M059J (cell line): ENCODE data around the gene ARAF. TPM values are rescaled to one million over a fixed set of nuclear protein-coding genes. Genes with fewer than 3 reads are reported as not detected.

ENCODE experiments used
- DNase-seq: peaks from one replicate; pipeline ENCODE4 v3.0.0-alpha.2; 2012; ENCODE audit warnings: low read depth
- total RNA-seq: library from RNA; depleted of rRNA; stranded (reverse); fragments of >200 nt; shearing (Covaris generic); gene quantifications from 2 replicates; pipeline ENCODE4 v1.2.3, GENCODE V29; 2014

Gene ARAF
- total RNA-seq, 1 experiment from 2014 or later, result 47.7 TPM

GRCh38 chrX:47563801-47564315, 2.9 kb downstream of the ARAF start:
- no peak for DNase-seq

GRCh38 chrX:47564438-47565085, 3.6 kb downstream of the ARAF start:
- DNase-seq, result no peak

GRCh38 chrX:47566841-47567240, 5.8 kb downstream of the ARAF start:
- no peak for DNase-seq

GRCh38 chrX:47568656-47569295, 7.8 kb downstream of the ARAF start:
- peak; percentile 33 for DNase-seq

GRCh38 chrX:47570794-47571193, 9.8 kb downstream of the ARAF start:
- no peak for DNase-seq

GRCh38 chrX:47571215-47571614, 10.2 kb downstream of the ARAF start:
- DNase-seq, result no peak

- no peak for DNase-seq
These were observed 10.9 kb downstream of the ARAF start for GRCh38 chrX:47571896-47572295.

GRCh38 chrX:47572773-47573340, 11.9 kb downstream of the ARAF start:
- no peak for DNase-seq

GRCh38 chrX:47573341-47574075, 12.5 kb downstream of the ARAF start:
- DNase-seq, result no peak

- no peak for DNase-seq
These were observed 13.1 kb downstream of the ARAF start for GRCh38 chrX:47574076-47574546.

GRCh38 chrX:47574547-47575301, 13.7 kb downstream of the ARAF start:
- no peak for DNase-seq

- DNase-seq, result no peak
These were observed 15.3 kb downstream of the ARAF start for GRCh38 chrX:47576021-47576898.

GRCh38 chrX:47577424-47577823, 16.4 kb downstream of the ARAF start:
- DNase-seq, result no peak

- no peak for DNase-seq
These were observed 16.9 kb downstream of the ARAF start for GRCh38 chrX:47577901-47578300.

GRCh38 chrX:47578692-47579091, 17.7 kb downstream of the ARAF start:
- no peak for DNase-seq

- peak; percentile 48 for DNase-seq
These were observed 18.5 kb downstream of the ARAF start for GRCh38 chrX:47579537-47579936.

GRCh38 chrX:47581731-47582647, 21.0 kb downstream of the ARAF start, which contains the start of gene TIMP1:
TSS of gene TIMP1 (plus strand) at chrX:47582436. CDS start at chrX:47583416, 980 bp downstream.
- DNase-seq, result peak; percentile 95

- DNase-seq, result no peak
These were observed 22.3 kb downstream of the ARAF start for GRCh38 chrX:47583240-47583861.

- DNase-seq, result no peak
These were observed 23.7 kb downstream of the ARAF start for GRCh38 chrX:47584714-47585113.
